HG03520 (cell line): ENCODE results near the gene THBS3.
"Not testable (repeated sequence)": the region's sequence is repeated elsewhere in the genome, so short reads cannot be mapped to it uniquely, and the experiment has no call there.

Experiments used
- ATAC-seq: cut with Tn5 transposase; IDR thresholded peaks from one replicate; pipeline ENCODE4 v1.9.1; 2021; ENCODE audit warnings: mild to moderate bottlenecking, moderate library complexity; ENCODE audit not compliant: unreplicated experiment

The THBS3 gene

GRCh38 chr1:155208541-155209311, 1.0 kb upstream of the THBS3 start, which contains the start of gene MTX1:
MTX1 (plus strand) TSS chr1:155208695; CDS start chr1:155208805, 110 bp downstream.
- peak; percentile 50 for ATAC-seq

DNA sequence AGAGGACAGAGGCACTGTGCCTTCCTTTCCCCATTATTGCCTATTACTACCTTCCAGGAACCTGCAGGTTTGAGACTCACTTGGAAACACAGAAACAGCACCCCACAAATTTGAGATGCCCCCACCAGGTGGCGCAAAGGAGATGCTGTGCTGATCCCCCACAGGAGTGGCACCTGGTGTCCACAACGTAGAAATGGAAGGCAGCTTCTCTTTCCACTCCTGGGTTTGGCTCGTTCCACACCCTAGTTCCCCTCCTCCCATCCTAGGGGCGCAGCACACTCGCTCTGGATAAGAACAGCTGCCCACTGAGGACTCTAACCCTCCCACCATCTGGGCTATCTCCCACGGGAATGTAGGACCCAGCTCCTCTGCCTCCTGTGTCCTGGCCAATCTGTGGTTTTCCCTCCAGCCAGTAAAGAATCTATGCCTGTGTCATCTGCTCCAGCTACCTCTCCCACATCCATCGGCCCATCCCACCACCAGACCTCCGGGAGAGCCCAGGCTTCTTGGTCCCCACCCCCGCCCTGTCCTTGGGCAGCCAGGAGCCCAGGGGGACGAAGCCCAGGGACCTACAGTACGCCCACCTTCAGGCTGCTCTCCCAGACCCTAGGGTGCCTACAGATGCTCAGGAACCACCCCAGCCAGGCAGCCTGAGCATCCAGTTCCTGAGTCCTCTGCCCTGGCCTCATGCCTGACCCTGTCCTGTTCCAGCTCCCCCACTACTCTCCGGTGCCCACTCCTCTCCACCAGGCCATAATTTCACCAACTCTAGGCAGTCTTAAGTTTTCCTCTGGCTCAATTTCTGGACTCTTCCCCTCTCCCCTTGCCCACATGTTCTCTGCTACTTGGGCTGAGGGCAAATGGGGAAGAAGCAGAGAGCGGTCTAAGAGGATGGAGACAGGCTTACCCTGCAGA, 549 bp downstream of the THBS3 start:
- no peak for ATAC-seq

DNA sequence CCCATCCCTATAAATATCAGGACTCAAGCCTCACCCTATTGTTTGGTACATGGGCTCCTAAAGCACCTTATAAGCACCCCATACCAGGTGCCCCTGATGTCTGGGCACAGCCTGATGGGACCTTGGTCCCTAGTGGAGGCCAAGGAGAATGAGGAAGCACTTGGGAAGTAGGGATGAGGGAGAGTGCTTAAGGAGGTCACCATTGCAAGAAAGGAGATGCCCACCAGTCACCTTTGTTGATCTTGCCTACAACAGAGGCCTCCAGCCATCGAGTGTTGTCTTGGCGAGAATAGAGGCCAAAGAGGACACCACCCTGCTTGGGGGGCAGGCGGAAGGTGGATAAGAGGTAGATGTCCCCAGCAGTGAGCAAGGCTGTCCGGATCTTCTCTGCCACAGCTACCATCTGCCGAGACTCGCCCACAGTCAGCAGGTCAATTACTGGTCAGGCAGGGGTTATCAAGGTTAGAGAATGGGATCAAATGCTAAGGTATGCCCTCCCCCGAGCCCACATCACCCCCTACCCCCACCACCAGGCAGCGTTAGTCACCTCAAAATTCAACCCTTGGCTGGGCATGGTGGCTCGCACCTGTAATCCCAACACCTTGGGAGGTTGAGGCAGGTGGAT, 1.6 kb downstream of the THBS3 start:
- no peak for ATAC-seq

DNA sequence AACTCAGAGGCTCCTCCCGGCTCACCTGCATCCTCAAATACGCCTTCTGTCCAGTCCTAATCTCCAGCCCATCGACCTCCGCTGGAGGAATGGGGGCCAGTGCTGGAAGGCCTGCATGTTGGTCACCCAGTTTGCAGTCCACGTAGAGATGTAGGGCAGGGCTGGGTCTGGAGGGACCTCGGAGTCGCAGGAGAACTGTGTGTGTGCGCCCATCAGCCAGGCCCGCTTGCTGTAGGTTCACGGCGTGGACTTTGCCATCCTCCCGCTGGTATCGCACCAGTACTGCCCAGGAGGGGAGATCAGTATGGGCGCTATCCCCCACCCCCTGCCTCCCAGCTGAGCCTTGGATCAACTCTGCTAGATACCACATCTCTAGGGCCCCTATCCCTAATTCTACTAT, 2.7 kb downstream of the THBS3 start:
- ATAC-seq = no peak

- no peak for ATAC-seq
These were observed 4.8 kb downstream of the THBS3 start for GRCh38 chr1:155202731-155203515.

- ATAC-seq = no peak
These were observed 5.5 kb downstream of the THBS3 start for GRCh38 chr1:155202198-155202597.

DNA sequence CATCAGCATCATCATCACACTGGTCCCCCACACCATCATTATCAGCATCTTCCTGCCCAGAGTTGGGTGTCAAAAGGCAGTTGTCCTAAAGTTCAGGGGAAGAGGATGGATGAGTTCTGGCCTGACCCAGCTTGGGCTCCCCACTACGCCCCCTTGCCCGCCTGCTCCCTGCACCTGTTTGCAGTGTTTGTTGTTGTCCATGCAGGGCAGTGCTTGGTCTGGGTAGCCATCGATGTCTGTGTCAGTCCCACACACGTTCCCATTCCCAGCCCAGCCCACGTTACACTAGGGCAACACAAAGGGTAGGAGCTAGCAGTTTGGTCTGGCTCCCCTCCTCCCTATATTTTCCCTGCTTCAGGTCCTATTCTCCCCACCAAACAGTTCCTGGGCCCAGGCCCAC, 6.8 kb downstream of the THBS3 start:
- ATAC-seq = no peak

DNA sequence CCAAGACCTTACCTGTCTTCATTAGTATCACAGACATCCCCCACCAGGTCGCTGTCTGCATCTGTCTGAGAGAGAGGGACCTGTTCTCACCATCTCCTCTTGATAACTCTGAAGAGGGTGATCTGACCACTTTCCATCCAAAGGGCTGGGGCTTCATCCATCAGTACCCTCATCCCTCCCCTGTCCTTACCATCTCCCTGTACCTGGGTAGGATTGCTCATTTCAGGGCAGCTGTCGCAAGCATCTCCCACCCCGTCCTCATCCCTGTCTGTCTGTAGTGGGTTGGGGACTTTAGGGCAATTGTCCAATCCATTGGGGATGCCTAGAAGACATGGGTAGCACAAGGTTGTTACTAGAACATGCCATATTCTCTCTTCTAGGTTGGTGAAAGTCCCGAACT, 7.9 kb downstream of the THBS3 start:
- ATAC-seq = no peak

DNA sequence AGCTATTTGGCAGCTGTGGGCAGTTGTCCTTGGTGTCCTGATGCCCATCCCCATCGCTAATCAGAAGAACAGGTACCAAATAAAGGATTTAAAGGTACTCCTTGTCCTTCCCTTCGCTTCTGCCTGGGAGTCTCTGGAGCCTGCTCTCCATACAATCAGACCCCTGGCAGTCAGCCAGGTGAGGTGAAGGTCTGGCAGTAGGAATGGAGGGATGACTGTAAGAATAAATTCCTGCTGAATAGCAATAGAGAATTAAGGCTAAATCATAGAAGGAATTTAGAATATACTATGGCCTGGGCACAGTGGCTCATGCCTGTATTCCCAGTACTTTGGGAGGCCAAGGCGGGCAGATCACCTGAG, 9.2 kb downstream of the THBS3 start:
- no peak for ATAC-seq

GRCh38 chr1:155197901-155198546, 9.7 kb downstream of the THBS3 start:
- ATAC-seq = no peak

DNA sequence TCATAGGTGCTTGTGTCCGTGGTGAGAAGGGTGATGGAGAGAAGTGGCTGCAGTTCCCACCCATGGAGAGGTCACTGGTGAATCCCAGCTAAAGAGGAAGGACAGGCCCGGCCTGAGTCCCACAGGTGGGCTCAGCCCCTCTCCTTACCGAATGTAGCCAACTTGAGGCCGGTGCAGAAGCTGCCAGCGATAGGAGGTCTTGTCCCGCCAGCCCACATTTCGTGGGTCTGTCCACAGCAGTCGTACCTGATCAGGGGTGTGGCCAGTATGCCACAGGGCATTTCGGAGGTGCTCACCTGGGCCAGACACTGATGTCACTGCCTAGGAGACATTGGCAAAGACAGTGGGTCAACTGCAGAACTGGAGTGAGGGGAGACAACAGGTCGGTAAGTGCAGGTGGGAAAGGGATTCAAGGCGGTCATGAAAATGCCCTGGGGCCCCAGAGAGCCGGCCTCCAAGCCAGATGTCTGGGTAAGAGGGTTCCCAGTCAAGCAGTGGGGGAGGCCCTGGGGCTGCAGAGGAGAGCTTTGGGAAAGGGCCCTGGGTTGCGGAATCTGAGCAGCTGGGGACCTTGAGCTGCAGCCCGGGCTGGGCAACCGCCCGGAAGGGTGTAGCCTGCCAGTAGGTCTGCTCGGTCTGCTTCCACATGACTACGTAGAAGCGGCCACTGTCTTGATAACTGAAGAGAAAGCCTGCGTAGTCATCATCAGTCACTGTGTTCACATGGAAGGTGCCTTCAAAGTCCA, 10.6 kb downstream of the THBS3 start:
- no peak for ATAC-seq

DNA sequence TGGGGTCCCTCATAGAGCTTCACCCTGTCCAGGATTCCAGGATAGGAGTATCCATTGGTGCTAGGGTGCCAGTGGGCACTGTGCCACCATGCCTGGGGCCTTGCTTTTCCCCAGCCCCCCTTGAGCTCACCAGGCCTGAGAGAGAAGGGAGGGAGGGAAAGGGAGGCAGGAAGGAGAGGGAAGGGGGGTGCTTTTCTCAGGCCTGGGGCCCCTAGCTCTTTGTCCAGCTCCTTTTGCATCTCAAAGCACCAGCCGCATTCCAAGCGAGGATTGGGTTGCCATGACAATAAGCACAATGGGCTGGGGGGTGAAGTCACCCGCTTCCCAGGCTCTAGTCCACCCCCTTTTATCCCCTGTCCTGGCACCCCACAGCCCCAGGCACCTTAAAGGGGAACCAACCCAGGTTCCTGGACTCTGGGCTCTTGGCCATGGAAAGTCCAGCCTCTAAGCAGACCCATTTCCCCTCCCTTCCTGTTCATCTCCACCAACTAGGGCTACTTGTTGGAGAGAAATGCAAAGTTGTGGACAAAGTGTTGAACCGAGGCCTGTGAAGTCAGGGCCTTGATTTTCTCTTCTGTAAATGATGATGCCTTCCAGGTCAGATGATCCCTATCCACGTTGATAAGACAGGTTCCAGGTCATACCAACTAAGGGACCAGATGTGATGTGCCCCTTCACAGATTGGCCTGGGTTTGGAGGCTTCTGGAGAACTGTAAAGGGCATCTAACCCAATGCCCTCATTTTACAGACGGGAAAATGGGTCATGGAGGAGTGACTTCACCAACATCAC, 11.4 kb downstream of the THBS3 start:
- ATAC-seq = no peak

GRCh38 chr1:155195201-155196102, 12.2 kb downstream of the THBS3 start:
- ATAC-seq = no peak

DNA sequence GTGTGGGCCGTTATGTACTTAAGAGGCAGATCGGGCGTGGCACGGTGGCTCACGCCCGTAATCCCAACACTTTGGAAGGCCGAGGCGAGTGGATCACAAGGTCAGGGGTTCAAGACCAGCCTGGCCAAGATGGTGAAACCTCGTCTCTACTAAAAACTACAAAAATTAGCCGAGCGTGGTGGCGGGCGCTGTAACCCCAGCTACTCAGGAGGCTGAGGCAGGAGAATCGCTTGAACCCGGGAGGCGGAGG, 13.8 kb downstream of the THBS3 start:
- ATAC-seq = not testable (repeated sequence)

GRCh38 chr1:155193275-155193990, 14.3 kb downstream of the THBS3 start:
- peak; percentile 61 for ATAC-seq

- ATAC-seq = no peak
These were observed 15.1 kb downstream of the THBS3 start for GRCh38 chr1:155192346-155193274.
